Osteocyte (in vitro differentiated cells): ENCODE results near the gene TSHZ3. TPM values are rescaled to one million over a fixed set of nuclear protein-coding genes. Genes with fewer than 3 reads are reported as not detected.
A peak's percentile ranks its signal among the peaks of the same experiment; 100 is the strongest.

ENCODE experiments used
- DNase-seq: peaks from one replicate; pipeline ENCODE4 v3.0.0; 2021; ENCODE audit warnings: mixed read lengths; ENCODE audit not compliant: unreplicated experiment; ENCODE audit errors: extremely low spot score
- H3K27ac Mint-ChIP-seq: one replicate; pipeline ENCODE4 v1.8.0; 2021; ENCODE audit warnings: mild to moderate bottlenecking, mixed read lengths; ENCODE audit not compliant: unreplicated experiment
- H3K27me3 Mint-ChIP-seq: one replicate; pipeline ENCODE4 v1.8.0; 2021; ENCODE audit warnings: mixed read lengths; ENCODE audit not compliant: unreplicated experiment
- H3K36me3 Mint-ChIP-seq: one replicate; pipeline ENCODE4 v1.8.0; 2021; ENCODE audit warnings: mixed read lengths; ENCODE audit not compliant: unreplicated experiment
- H3K4me1 Mint-ChIP-seq: one replicate; pipeline ENCODE4 v1.8.0; 2021; ENCODE audit warnings: mixed read lengths; ENCODE audit not compliant: unreplicated experiment
- H3K4me3 Mint-ChIP-seq: one replicate; pipeline ENCODE4 v1.8.0; 2021; ENCODE audit warnings: mild to moderate bottlenecking, moderate library complexity, mixed read lengths; ENCODE audit not compliant: unreplicated experiment
- H3K9me3 Mint-ChIP-seq: one replicate; pipeline ENCODE4 v1.8.0; 2021; ENCODE audit warnings: mixed read lengths; ENCODE audit not compliant: unreplicated experiment
- CTCF ChIP-seq: fragments of 200-600 bp; sonication (generic); IDR thresholded peaks from 2 replicates; pipeline ENCODE4 v1.5.0; 2021; ENCODE audit warnings: antibody characterized with exemption, mild to moderate bottlenecking, moderate library complexity
- total RNA-seq: library from RNA; stranded (reverse); gene quantifications from 2 replicates; pipeline ENCODE4 v1.2.1, GENCODE V29; 2021

Gene TSHZ3
- total RNA-seq, 1 donor from 2014 or later: 10.7 TPM

- Mint-ChIP-seq H3K9me3 (no peaks in the 10 kb centered on the region), H3K4me1 (peaks cover 19% of the 10 kb centered on the region)
Observed at GRCh38 chr19:31310432-31311133, 38.7 kb downstream of the TSHZ3 start.

GRCh38 chr19:31308781-31309180, 40.5 kb downstream of the TSHZ3 start:
- no peak for TF ChIP-seq CTCF
- no peak overlapping the region for H3K4me3 Mint-ChIP-seq
- H3K27ac Mint-ChIP-seq: no peak overlapping the region
- peaks cover 16% of the 10 kb centered on the region for H3K4me1 Mint-ChIP-seq
- no peaks in the 10 kb centered on the region for H3K36me3 Mint-ChIP-seq
- H3K27me3 Mint-ChIP-seq: no peaks in the 10 kb centered on the region
- DNase-seq: no peak
- H3K9me3 Mint-ChIP-seq: no peaks in the 10 kb centered on the region

More at GRCh38 chr19:31310432-31311133, 38.7 kb downstream of the TSHZ3 start:
- H3K36me3 Mint-ChIP-seq: no peaks in the 10 kb centered on the region
- no peak for DNase-seq
- peak overlapping the region; percentile 47 for H3K27ac Mint-ChIP-seq
- no peak for TF ChIP-seq CTCF
- no peaks in the 10 kb centered on the region for H3K27me3 Mint-ChIP-seq
- no peak overlapping the region for H3K4me3 Mint-ChIP-seq

GRCh38 chr19:31307071-31307669, 42.1 kb downstream of the TSHZ3 start:
- Mint-ChIP-seq H3K4me1 (peaks cover 11% of the 10 kb centered on the region), H3K36me3 (no peaks in the 10 kb centered on the region), H3K27me3 (no peaks in the 10 kb centered on the region), H3K9me3 (no peaks in the 10 kb centered on the region), H3K27ac (no peak overlapping the region), H3K4me3 (no peak overlapping the region)
- no peak for DNase-seq
- no peak for TF ChIP-seq CTCF

GRCh38 chr19:31306006-31306753, 43.1 kb downstream of the TSHZ3 start:
- H3K27ac Mint-ChIP-seq: no peak overlapping the region
- TF ChIP-seq CTCF: no peak
- no peaks in the 10 kb centered on the region for H3K9me3 Mint-ChIP-seq
- H3K36me3 Mint-ChIP-seq: no peaks in the 10 kb centered on the region
- no peaks in the 10 kb centered on the region for H3K27me3 Mint-ChIP-seq
- DNase-seq: no peak
- peaks cover 3% of the 10 kb centered on the region for H3K4me1 Mint-ChIP-seq
- H3K4me3 Mint-ChIP-seq: no peak overlapping the region

- no peak for DNase-seq
- Mint-ChIP-seq H3K4me1 (no peaks in the 10 kb centered on the region), H3K9me3 (no peaks in the 10 kb centered on the region), H3K36me3 (no peaks in the 10 kb centered on the region), H3K27ac (no peak overlapping the region), H3K27me3 (no peaks in the 10 kb centered on the region), H3K4me3 (no peak overlapping the region)
- TF ChIP-seq CTCF: no peak
Observed at GRCh38 chr19:31304831-31305312, 44.4 kb downstream of the TSHZ3 start.
